AG09319 (cell line): ENCODE results near the gene PHKA1.

Experiments used
- DNase-seq: peaks from one replicate; pipeline ENCODE4 v3.0.0-alpha.2; 2010; ENCODE audit warnings: low read depth; ENCODE audit errors: extremely low read depth
- TF ChIP-seq, protein P1 (sequence below): IDR thresholded peaks from 2 replicates; pipeline ENCODE4 v1.5.1; 2011; ENCODE audit warnings: low read depth, mild to moderate bottlenecking, inconsistent platforms, low read length, moderate library complexity

PHKA1 gene

DNA sequence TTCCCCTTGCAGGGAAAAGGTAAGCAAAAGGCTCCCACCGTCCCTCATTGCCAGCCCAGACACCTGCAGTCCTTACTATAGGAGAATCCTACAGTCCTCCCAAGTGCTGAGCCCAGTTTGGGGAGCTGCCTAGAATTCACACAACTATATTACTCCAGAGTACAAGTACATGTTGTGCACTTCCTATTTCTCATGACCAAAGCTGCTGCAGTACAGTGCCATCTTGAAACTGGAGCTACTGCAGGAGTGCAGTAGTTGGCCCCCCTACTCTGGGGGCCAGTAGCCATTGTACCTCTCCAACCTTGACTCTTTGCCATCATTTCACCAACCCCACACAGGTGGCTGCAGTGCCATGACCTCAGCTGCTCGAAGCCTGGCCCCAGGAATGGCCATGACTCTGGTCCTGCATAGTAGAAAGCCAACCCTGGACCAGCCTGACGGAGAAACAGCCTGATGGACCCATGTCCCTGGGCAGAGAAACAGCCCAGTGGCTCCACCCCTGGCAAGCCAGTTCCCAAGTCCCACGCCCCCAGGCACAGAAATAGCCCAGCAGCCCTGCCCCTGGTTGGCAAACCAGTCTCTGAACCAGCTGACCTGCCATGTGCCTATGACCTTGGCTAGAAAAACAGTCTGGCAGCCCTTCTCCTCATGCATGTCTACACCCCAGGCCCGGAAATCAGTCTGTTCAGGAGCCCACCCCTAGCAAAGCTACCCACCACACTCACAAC is 51.9 kb downstream of the PHKA1 start:
- TF ChIP-seq, protein P1, sequence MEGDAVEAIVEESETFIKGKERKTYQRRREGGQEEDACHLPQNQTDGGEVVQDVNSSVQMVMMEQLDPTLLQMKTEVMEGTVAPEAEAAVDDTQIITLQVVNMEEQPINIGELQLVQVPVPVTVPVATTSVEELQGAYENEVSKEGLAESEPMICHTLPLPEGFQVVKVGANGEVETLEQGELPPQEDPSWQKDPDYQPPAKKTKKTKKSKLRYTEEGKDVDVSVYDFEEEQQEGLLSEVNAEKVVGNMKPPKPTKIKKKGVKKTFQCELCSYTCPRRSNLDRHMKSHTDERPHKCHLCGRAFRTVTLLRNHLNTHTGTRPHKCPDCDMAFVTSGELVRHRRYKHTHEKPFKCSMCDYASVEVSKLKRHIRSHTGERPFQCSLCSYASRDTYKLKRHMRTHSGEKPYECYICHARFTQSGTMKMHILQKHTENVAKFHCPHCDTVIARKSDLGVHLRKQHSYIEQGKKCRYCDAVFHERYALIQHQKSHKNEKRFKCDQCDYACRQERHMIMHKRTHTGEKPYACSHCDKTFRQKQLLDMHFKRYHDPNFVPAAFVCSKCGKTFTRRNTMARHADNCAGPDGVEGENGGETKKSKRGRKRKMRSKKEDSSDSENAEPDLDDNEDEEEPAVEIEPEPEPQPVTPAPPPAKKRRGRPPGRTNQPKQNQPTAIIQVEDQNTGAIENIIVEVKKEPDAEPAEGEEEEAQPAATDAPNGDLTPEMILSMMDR = no peak
- DNase-seq = no peak

DNA sequence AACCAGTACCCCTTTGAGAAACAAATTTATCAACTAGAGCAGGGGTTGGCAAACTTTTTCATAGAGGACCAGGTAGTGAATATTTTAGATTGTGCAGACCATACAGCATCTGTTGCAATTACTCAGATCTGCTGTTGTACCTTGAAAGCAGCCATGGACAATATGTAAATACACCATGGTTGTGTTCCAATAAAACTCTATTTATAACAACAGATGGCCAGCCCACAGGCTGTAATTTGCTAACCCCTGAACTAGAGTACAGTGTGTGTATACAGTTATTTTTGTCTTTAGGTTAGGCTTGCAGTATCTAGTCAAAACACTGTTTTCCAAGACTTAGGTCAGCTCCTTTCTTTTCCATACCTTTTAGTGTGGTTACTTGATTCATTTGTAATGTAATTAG is 54.4 kb downstream of the PHKA1 start:
- TF ChIP-seq, protein P1 = no peak
- no peak for DNase-seq

DNA sequence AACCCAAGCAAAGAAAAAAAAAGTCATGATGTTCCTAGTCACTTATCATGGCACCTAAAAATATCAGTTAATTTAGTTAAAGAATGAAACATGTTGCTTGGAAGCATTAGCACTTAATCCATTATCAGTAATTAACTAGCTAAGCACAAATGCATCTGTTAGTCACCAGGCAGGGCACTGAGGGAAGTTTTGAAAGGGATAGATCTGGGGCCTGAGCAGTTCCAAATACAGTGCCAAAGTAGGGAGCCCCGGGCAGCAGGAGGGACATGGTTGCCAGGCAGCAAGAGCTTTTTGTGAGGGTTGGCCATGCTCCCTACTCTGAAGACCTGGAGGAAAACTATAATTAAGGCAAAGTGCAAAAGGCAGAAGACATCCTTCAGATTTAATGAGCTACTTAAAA is 62.0 kb downstream of the PHKA1 start:
- DNase-seq = no peak
- TF ChIP-seq, protein P1 = no peak

DNA sequence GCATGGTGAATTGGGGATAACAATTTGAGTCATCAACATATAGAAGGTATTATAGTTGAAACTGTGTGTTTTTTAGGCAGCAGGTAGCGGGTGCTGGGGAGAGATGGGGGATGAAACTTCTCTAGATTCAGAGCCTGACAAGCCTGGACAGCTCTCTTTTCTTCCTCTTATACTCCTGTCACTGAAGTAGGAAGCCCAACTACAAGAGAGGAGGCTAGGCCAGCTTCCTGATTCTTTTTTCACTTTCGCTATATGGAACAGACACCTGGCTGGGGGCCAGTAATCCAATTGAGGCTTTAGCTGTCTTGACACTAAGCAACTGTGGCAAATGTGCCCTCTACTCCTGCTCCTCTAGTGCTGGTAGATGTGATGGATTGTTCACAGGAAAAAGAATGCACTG is 69.2 kb downstream of the PHKA1 start:
- TF ChIP-seq, protein P1 = no peak
- DNase-seq = no peak

DNA sequence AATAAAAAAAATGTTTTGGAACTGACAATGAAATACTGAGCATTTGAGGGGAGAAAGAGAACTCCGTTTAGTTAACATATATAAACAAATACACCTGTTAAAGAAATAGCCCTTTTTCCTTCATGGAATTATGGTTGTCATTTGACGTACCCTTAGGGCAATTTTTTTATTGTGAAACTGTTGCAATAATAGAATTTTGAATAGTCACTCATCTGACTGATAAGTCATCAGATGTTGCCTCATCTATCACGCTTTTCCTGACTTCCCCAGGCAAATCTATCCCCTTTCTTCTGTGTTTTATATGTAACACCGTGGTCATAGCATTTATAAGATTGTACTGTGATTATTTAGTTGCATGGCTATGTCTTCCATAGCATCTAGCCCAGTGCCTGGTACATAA is 72.5 kb downstream of the PHKA1 start:
- DNase-seq = no peak
- TF ChIP-seq, protein P1 = no peak

DNA sequence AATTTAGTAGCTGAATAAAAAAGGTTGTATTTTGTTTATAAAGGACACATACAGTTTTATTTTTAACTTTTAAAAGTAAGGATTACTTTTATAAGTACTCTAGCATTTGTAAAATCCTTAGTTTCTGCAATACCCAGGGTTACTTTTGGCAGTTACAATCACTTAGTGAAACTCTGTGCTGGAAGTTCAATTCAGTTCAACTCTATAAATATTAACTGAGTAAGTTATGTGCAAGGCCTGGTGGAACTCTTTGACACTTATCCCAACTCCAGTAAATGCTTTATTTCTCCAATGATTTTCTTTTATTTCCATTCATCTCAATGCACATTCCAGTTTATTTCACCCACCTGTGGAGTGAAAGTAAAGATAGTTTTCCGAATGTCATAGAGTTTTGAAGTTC is 78.2 kb downstream of the PHKA1 start:
- DNase-seq = no peak
- TF ChIP-seq, protein P1 = no peak

DNA sequence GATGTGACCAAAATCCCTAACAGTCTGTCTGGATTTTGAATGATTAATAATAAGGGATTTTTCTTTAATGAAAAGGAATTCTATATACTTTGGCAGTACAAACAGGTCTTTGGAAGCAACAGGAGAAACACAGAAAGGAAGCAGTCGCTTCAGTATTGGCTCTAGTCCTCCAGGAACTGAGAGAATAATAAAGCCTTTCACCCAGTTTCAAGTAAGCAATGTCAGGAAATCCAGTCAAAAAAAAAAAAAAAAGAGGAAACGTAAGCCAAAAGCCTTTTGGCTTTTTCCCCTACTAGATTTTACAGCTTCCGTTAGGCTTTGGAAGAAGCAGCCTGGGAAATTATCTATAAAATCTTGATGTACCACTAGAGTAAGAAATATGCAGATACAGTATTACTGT is 79.8 kb downstream of the PHKA1 start:
- TF ChIP-seq, protein P1 = no peak
- no peak for DNase-seq
